ENCODE data around the gene OOSP2. TPM values are rescaled to one million over a fixed set of nuclear protein-coding genes. Genes with fewer than 3 reads are reported as not detected.
"Not testable (repeated sequence)": the region's sequence is repeated elsewhere in the genome, so short reads cannot be mapped to it uniquely, and the experiment has no call there.

OOSP2 gene
- total and polyA plus RNA-seq, 2 donors, result 0.14 TPM; not detected in 1

DNA sequence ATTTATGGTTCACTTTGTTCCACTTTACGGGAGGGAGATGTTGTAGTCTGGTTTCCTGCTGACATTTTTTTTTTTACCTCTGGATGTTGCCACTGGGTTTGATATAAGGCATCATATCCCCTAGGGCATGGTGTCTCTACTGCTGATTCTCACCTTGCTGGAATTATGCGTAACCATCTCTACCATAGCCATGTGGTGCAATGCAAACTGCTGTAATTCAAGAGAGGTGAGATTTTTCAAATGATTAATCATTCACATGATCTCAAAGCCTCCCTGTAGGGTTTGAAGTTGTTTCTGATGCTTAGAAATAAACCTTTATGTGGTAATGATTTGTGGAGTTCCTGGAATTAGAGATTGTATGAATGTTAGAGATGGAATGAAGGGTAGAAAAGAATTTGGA, 29.2 kb downstream of the OOSP2 start:
- Histone ChIP-seq H3K27me3 (ENCODE audit: control insufficient read depth in 2 of 2, insufficient read depth in 1 of 2, low read length in 1 of 2) (no peaks in the 10 kb centered on the region), H3K9me3 (ENCODE audit: control insufficient read depth in 2 of 2, insufficient read depth in 1 of 2, low read length in 1 of 2) (no peaks in the 10 kb centered on the region), H3K4me3 (ENCODE audit: low read length in 2 of 2) (no peak overlapping the region), H3K4me1 (ENCODE audit: control insufficient read depth in 2 of 2, insufficient read depth in 2 of 2, low read length in 2 of 2) (no peaks in the 10 kb centered on the region), H3K36me3 (ENCODE audit: control insufficient read depth in 2 of 2, insufficient read depth in 2 of 2, low read length in 1 of 2) (no peaks in the 10 kb centered on the region), H3K27ac (ENCODE audit: low read depth in 1 of 2, low read length in 1 of 2) (no peak overlapping the region)
- no peak for DNase-seq (ENCODE audit: low read depth in 6 of 9, low spot score in 9 of 9)
- 61% methylated on average over 2 of the region's 2 CpGs for WGBS

DNA sequence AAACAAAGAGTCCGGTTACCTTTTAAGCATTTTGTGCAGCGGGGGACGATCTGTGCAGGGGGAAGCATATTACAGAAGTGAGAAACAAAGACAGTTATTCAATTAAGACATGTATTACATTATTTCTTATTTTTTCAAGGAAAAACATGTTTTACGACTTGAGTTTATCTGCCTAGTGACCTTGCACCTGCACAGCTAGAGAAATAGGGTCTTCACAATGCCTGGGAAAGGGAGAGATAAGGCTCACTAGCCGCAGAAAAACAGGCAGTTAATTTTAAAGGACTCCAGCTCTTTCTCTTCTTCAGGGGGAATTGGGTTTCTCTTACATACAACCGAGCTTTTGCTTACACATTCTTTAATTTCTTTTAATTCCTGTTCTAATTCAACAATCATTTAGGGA, 31.4 kb downstream of the OOSP2 start:
- H3K4me3 ChIP-seq (ENCODE audit: low read length in 2 of 2); H3K9me3 ChIP-seq (ENCODE audit: control insufficient read depth in 2 of 2, insufficient read depth in 1 of 2, low read length in 1 of 2); H3K4me1 ChIP-seq (ENCODE audit: control insufficient read depth in 2 of 2, insufficient read depth in 2 of 2, low read length in 2 of 2); H3K27me3 ChIP-seq (ENCODE audit: control insufficient read depth in 2 of 2, insufficient read depth in 1 of 2, low read length in 1 of 2); H3K27ac ChIP-seq (ENCODE audit: low read depth in 1 of 2, low read length in 1 of 2); H3K36me3 ChIP-seq (ENCODE audit: control insufficient read depth in 2 of 2, insufficient read depth in 2 of 2, low read length in 1 of 2); DNase-seq (ENCODE audit: low read depth in 6 of 9, low spot score in 9 of 9): not testable (repeated sequence)
- WGBS, result 97% methylated on average over 6 of the region's 6 CpGs

DNA sequence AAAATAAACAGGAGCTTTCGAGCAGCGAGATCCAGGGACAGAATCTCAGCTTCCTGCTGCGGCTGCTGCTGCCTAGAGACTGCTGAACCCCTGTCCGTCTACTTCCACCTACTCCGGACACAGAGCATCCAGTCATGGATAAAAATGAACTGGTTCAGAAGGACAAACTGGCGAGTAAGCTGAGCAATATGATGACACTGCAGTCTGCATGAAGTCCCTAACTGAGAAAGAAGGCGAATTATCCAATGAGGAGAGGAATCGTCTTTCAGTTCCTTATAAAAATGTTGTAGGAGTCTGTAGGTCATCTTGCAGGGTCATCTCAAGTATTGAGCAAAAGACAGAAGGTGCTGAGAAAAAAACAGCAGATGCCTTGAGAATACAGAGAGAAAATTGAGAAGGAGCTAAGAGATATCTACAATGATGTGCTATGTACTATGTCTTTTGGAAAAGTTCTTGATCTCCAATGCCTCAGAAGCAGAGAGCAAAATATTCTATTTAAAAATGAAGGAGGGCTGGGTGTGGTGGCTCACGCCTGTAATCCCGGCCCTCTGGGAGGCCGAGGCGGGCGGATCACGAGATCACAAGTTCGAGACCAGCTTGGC, 37.1 kb downstream of the OOSP2 start:
- Histone ChIP-seq H3K27me3 (ENCODE audit: control insufficient read depth in 2 of 2, insufficient read depth in 1 of 2, low read length in 1 of 2) (no peaks in the 10 kb centered on the region), H3K9me3 (ENCODE audit: control insufficient read depth in 2 of 2, insufficient read depth in 1 of 2, low read length in 1 of 2) (no peaks in the 10 kb centered on the region), H3K4me1 (ENCODE audit: control insufficient read depth in 2 of 2, insufficient read depth in 2 of 2, low read length in 2 of 2) (no peaks in the 10 kb centered on the region), H3K27ac (ENCODE audit: low read depth in 1 of 2, low read length in 1 of 2) (no peak overlapping the region), H3K36me3 (ENCODE audit: control insufficient read depth in 2 of 2, insufficient read depth in 2 of 2, low read length in 1 of 2) (no peaks in the 10 kb centered on the region), H3K4me3 (ENCODE audit: low read length in 2 of 2) (no peak overlapping the region)
- WGBS, result 89% methylated on average over 15 of the region's 15 CpGs
- no peak for DNase-seq (ENCODE audit: low read depth in 6 of 9, low spot score in 9 of 9)

DNA sequence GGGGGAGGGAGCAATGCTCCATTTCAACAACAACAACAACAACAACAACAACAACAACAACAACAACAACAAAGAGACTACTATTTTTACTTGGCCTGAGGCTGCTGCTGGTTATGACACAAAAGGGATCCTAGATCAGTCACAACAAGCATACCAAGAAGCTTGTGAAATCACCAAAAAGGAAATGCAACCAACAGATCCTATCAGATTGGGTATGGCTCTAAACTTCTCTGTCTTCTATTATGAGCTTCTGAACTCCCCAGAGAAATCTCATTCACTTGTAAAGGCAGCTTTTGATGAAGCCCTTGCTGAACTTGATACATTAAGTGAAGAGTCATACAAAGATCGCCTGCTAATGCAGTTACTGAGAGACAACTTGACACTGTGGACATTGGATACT, 37.8 kb downstream of the OOSP2 start:
- Histone ChIP-seq H3K4me3 (ENCODE audit: low read length in 2 of 2) (no peak overlapping the region), H3K36me3 (ENCODE audit: control insufficient read depth in 2 of 2, insufficient read depth in 2 of 2, low read length in 1 of 2) (no peaks in the 10 kb centered on the region), H3K4me1 (ENCODE audit: control insufficient read depth in 2 of 2, insufficient read depth in 2 of 2, low read length in 2 of 2) (no peaks in the 10 kb centered on the region), H3K9me3 (ENCODE audit: control insufficient read depth in 2 of 2, insufficient read depth in 1 of 2, low read length in 1 of 2) (no peaks in the 10 kb centered on the region), H3K27ac (ENCODE audit: low read depth in 1 of 2, low read length in 1 of 2) (no peak overlapping the region), H3K27me3 (ENCODE audit: control insufficient read depth in 2 of 2, insufficient read depth in 1 of 2, low read length in 1 of 2) (no peaks in the 10 kb centered on the region)
- DNase-seq (ENCODE audit: low read depth in 6 of 9, low spot score in 9 of 9), result no peak
- 91% methylated on average over 1 of the region's 1 CpG for WGBS

DNA sequence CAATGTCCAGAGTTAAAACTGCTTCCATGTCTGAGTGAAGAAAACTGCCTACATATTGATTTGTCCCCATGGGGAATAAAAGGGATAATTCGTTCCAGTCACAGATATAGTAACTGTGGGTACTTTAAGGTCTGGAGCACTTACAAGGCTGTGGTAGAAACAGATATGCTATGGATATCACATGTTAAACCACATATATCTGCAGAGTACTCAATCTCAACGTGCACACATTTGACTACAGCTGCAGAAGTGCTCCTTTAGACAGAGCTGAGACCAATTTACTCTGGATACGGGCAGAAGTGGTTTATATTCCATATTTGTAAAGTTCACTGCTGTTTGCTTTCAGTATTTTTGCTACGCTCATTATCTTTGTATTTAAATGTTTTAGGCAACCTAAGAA, 38.5 kb downstream of the OOSP2 start:
- no peak for DNase-seq (ENCODE audit: low read depth in 6 of 9, low spot score in 9 of 9)
- 84% methylated on average over 4 of the region's 4 CpGs for WGBS
- no peaks in the 10 kb centered on the region for H3K27me3 ChIP-seq (ENCODE audit: control insufficient read depth in 2 of 2, insufficient read depth in 1 of 2, low read length in 1 of 2)

DNA sequence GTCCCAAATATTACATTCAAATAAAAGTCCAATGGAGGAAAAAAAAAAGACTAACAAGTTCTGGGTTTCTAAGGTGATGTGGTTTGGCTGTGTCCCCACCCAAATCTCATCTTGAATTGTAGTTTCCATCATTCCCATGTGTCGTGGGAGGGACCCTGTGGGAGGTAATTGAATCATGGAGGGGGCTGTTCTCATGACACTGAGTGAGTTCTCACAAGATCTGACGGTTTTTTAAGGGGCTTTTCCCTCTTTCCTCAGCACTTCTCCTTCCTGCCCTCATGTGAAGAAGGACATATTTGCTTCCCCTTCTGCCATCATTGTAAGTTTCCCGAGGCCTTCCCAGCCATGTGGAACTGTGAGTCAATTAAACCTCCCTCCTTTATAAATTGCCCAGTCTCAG, 40.3 kb downstream of the OOSP2 start:
- DNase-seq (ENCODE audit: low read depth in 6 of 9, low spot score in 9 of 9), result no peak
- WGBS, result 61% methylated on average over 3 of the region's 3 CpGs
- H3K4me1 ChIP-seq (ENCODE audit: control insufficient read depth in 2 of 2, insufficient read depth in 2 of 2, low read length in 2 of 2), result no peaks in the 10 kb centered on the region

More for the DNA sequence above, 38.5 kb downstream of the OOSP2 start:
- Histone ChIP-seq H3K27ac (ENCODE audit: low read depth in 1 of 2, low read length in 1 of 2) (no peak overlapping the region), H3K4me1 (ENCODE audit: control insufficient read depth in 2 of 2, insufficient read depth in 2 of 2, low read length in 2 of 2) (no peaks in the 10 kb centered on the region), H3K4me3 (ENCODE audit: low read length in 2 of 2) (no peak overlapping the region), H3K36me3 (ENCODE audit: control insufficient read depth in 2 of 2, insufficient read depth in 2 of 2, low read length in 1 of 2) (no peaks in the 10 kb centered on the region), H3K9me3 (ENCODE audit: control insufficient read depth in 2 of 2, insufficient read depth in 1 of 2, low read length in 1 of 2) (no peaks in the 10 kb centered on the region)

DNA sequence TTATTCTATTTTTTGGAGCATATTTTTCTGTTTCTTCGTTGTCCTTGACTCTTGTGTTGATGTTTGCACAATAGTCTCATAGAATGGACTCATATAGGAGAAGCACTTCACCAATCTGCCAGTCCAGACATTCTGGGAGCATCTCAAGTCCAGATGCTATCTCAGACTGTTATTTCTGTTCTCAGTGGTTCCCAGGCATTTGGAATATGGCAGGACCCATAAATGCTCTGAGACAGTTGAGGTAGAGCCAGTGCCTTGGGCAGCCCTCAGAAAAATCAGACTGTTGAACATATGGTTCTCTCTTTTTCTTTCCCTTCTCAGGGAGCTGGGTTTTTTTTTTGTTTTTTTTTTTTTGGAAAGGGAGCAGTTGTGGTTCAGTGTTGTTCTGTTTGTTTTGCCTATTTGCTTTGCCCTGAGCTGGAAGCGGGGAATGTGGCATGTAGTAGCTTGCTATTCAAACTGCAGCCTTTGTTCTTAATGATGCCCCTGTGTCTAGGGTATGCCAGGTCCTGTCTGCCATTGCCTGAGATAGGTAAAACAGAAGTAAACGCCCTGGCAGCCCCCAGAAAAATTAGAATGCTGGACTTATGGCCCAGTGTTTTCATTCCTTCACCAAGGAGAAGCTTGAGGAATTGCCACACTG, 44.5 kb downstream of the OOSP2 start:
- 92% methylated on average over 3 of the region's 3 CpGs for WGBS
- no peaks in the 10 kb centered on the region for H3K36me3 ChIP-seq (ENCODE audit: control insufficient read depth in 2 of 2, insufficient read depth in 2 of 2, low read length in 1 of 2)
- H3K27ac ChIP-seq (ENCODE audit: low read depth in 1 of 2, low read length in 1 of 2), result no peak overlapping the region
- H3K4me1 ChIP-seq (ENCODE audit: control insufficient read depth in 2 of 2, insufficient read depth in 2 of 2, low read length in 2 of 2), result no peaks in the 10 kb centered on the region
- H3K9me3 ChIP-seq (ENCODE audit: control insufficient read depth in 2 of 2, insufficient read depth in 1 of 2, low read length in 1 of 2), result no peaks in the 10 kb centered on the region
- H3K4me3 ChIP-seq (ENCODE audit: low read length in 2 of 2), result no peak overlapping the region
- no peak for DNase-seq (ENCODE audit: low read depth in 6 of 9, low spot score in 9 of 9)
- no peaks in the 10 kb centered on the region for H3K27me3 ChIP-seq (ENCODE audit: control insufficient read depth in 2 of 2, insufficient read depth in 1 of 2, low read length in 1 of 2)

More for the DNA sequence above, 40.3 kb downstream of the OOSP2 start:
- Histone ChIP-seq H3K9me3 (ENCODE audit: control insufficient read depth in 2 of 2, insufficient read depth in 1 of 2, low read length in 1 of 2) (no peaks in the 10 kb centered on the region), H3K36me3 (ENCODE audit: control insufficient read depth in 2 of 2, insufficient read depth in 2 of 2, low read length in 1 of 2) (no peaks in the 10 kb centered on the region), H3K4me3 (ENCODE audit: low read length in 2 of 2) (no peak overlapping the region), H3K27me3 (ENCODE audit: control insufficient read depth in 2 of 2, insufficient read depth in 1 of 2, low read length in 1 of 2) (no peaks in the 10 kb centered on the region), H3K27ac (ENCODE audit: low read depth in 1 of 2, low read length in 1 of 2) (no peak overlapping the region)

DNA sequence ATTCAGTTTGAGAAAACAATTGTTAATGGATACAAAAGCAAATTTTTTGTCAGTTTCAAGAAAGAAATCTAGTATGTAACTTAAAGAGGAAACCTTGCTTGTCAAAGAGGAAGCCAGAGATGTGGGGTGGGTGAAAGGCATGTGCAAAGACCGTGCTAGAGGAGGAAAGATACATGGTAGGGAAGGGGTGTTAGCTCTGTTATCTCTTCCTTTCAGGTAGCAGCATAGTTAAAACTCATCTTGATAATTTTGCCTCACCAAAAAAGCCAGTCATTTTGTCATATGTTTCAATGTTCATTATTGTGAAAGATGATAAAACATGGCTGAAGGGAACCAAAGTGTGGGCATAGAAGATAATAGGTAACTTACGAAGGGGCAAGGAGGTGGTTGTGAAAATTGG, 45.7 kb downstream of the OOSP2 start:
- DNase-seq (ENCODE audit: low read depth in 6 of 9, low spot score in 9 of 9), result no peak
- Histone ChIP-seq H3K4me1 (ENCODE audit: control insufficient read depth in 2 of 2, insufficient read depth in 2 of 2, low read length in 2 of 2) (no peaks in the 10 kb centered on the region), H3K27ac (ENCODE audit: low read depth in 1 of 2, low read length in 1 of 2) (no peak overlapping the region), H3K4me3 (ENCODE audit: low read length in 2 of 2) (no peak overlapping the region), H3K27me3 (ENCODE audit: control insufficient read depth in 2 of 2, insufficient read depth in 1 of 2, low read length in 1 of 2) (no peaks in the 10 kb centered on the region), H3K36me3 (ENCODE audit: control insufficient read depth in 2 of 2, insufficient read depth in 2 of 2, low read length in 1 of 2) (no peaks in the 10 kb centered on the region), H3K9me3 (ENCODE audit: control insufficient read depth in 2 of 2, insufficient read depth in 1 of 2, low read length in 1 of 2) (no peaks in the 10 kb centered on the region)
- 59% methylated on average over 2 of the region's 2 CpGs for WGBS

DNA sequence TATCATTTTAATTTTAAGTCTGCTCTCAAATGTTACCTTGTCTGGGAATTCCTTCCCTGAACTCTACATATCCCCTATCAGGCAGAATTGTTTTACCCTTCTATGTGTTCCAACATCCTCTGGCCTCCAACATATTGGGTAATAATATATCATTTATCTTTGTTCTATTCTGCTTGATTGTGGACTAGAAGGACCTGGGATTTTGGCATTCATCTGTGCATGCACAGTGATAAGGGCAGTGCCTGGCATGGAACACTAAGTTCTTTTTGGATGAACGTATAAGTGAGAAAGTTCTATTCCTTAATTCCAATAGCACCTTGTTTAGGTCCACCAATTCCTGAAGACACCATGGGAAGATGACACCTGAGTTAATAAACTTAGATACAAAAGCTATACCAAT, 47.0 kb downstream of the OOSP2 start:
- no peaks in the 10 kb centered on the region for H3K9me3 ChIP-seq (ENCODE audit: control insufficient read depth in 2 of 2, insufficient read depth in 1 of 2, low read length in 1 of 2)
- H3K27me3 ChIP-seq (ENCODE audit: control insufficient read depth in 2 of 2, insufficient read depth in 1 of 2, low read length in 1 of 2), result no peaks in the 10 kb centered on the region
- no peak for DNase-seq (ENCODE audit: low read depth in 6 of 9, low spot score in 9 of 9)
- H3K4me1 ChIP-seq (ENCODE audit: control insufficient read depth in 2 of 2, insufficient read depth in 2 of 2, low read length in 2 of 2), result no peaks in the 10 kb centered on the region
- H3K36me3 ChIP-seq (ENCODE audit: control insufficient read depth in 2 of 2, insufficient read depth in 2 of 2, low read length in 1 of 2), result no peaks in the 10 kb centered on the region
- whole genome bisulfite sequencing, result 96% methylated on average over 1 of the region's 1 CpG
- H3K27ac ChIP-seq (ENCODE audit: low read depth in 1 of 2, low read length in 1 of 2), result no peak overlapping the region
- no peak overlapping the region for H3K4me3 ChIP-seq (ENCODE audit: low read length in 2 of 2)
